CD14-positive monocyte (primary cell): Measurements from ENCODE around the gene KIF3B. TPM values are rescaled to one million over a fixed set of nuclear protein-coding genes. Genes with fewer than 3 reads are reported as not detected.

Experiments
- DNase-seq, 3 donors: peaks; one replicate each; pipeline ENCODE4 v3.0.0-alpha.2; 2011 to 2022
- H2AFZ ChIP-seq: 2 replicates; pipeline ENCODE4 v1.6.0; 2012; ENCODE audit warnings: mild to moderate bottlenecking, low read depth, low read length, inconsistent platforms; ENCODE audit not compliant: insufficient read depth, poor library complexity, severe bottlenecking
- H3K27ac ChIP-seq, 2 donors: 1 replicate in 1 of 2; 2 replicates in 1 of 2; pipeline ENCODE4 v1.5.1; 2012 to 2013; ENCODE audit warnings: low read length in 2 of 2, control low read depth in 1 of 2, inconsistent platforms in 1 of 2, low read depth in 1 of 2, mild to moderate bottlenecking in 1 of 2
- H3K27me3 ChIP-seq, 2 donors: one replicate each; pipeline versions ENCODE4 v1.6.0 to v1.6.1; 2011 to 2013; ENCODE audit warnings: low read length in 2 of 2; ENCODE audit not compliant: control insufficient read depth in 2 of 2, insufficient read depth in 2 of 2
- H3K36me3 ChIP-seq, 2 donors: replicated peaks in 1 of 2; 1 replicate in 1 of 2; 2 replicates in 1 of 2; pipeline versions ENCODE4 v1.5.1 to v1.6.1; 2012 to 2013; ENCODE audit warnings: low read length in 2 of 2, control low read depth in 1 of 2, inconsistent platforms in 1 of 2, mild to moderate bottlenecking in 1 of 2; ENCODE audit not compliant: insufficient read depth in 2 of 2, control insufficient read depth in 1 of 2
- H3K4me1 ChIP-seq, 2 donors: 1 replicate in 1 of 2; 2 replicates in 1 of 2; pipeline versions ENCODE4 v1.5.1 to v1.6.1; 2012 to 2013; ENCODE audit warnings: low read length in 2 of 2, control low read depth in 1 of 2, inconsistent platforms in 1 of 2, mild to moderate bottlenecking in 1 of 2, moderate library complexity in 1 of 2; ENCODE audit not compliant: insufficient read depth in 2 of 2, control insufficient read depth in 1 of 2
- H3K4me2 ChIP-seq: replicated peaks from 2 replicates; pipeline ENCODE3; 2012; ENCODE audit warnings: low read length, moderate library complexity, mild to moderate bottlenecking; ENCODE audit not compliant: poor library complexity, severe bottlenecking; ENCODE audit errors: extremely low read depth
- H3K4me3 ChIP-seq, 3 experiments: fragments of 200-600 bp in 1 of 3; sonication (generic) in 1 of 3; replicated peaks in 1 of 3; 1 replicate in 2 of 3; 2 replicates in 1 of 3; pipeline ENCODE4 v1.5.1; 2011 to 2013; ENCODE audit warnings: low read length in 3 of 3, mild to moderate bottlenecking in 3 of 3, control low read depth in 2 of 3, low read depth in 2 of 3, inconsistent platforms in 1 of 3, moderate library complexity in 1 of 3
- H3K79me2 ChIP-seq: 2 replicates; pipeline ENCODE4 v1.6.0; 2012; ENCODE audit warnings: mild to moderate bottlenecking, control low read depth, inconsistent platforms, low read length, moderate library complexity; ENCODE audit not compliant: insufficient read depth
- H3K9ac ChIP-seq: 2 replicates; pipeline ENCODE4 v1.6.0; 2017; ENCODE audit warnings: low read length, mild to moderate bottlenecking; ENCODE audit not compliant: insufficient read depth, poor library complexity, severe bottlenecking
- H3K9me3 ChIP-seq, 2 donors: replicated peaks in 1 of 2; 1 replicate in 1 of 2; 2 replicates in 1 of 2; pipeline versions ENCODE4 v1.5.1 to v1.6.1; 2012 to 2013; ENCODE audit warnings: low read length in 2 of 2, control low read depth in 1 of 2; ENCODE audit not compliant: control insufficient read depth in 1 of 2, insufficient read depth in 1 of 2
- H4K20me1 ChIP-seq: 2 replicates; pipeline ENCODE4 v1.6.0; 2012; ENCODE audit warnings: mild to moderate bottlenecking, low read length, control low read depth, moderate library complexity; ENCODE audit not compliant: insufficient read depth
- H3K27ac Mint-ChIP-seq, 7 donors: one replicate each; pipeline ENCODE4 v1.8.0; 2020; ENCODE audit warnings: mild to moderate bottlenecking in 7 of 7, mixed read lengths in 7 of 7, moderate library complexity in 6 of 7, inconsistent platforms in 2 of 7
- H3K27me3 Mint-ChIP-seq, 3 donors: one replicate each; pipeline ENCODE4 v1.8.0; 2021 to 2022; ENCODE audit warnings: low read depth in 3 of 3, mild to moderate bottlenecking in 3 of 3, mixed read lengths in 3 of 3, moderate library complexity in 3 of 3, inconsistent platforms in 1 of 3
- H3K36me3 Mint-ChIP-seq, 2 donors: one replicate each; pipeline ENCODE4 v1.8.0; 2020; ENCODE audit warnings: mixed read lengths in 2 of 2, inconsistent platforms in 1 of 2, mild to moderate bottlenecking in 1 of 2
- H3K4me1 Mint-ChIP-seq: one replicate; pipeline ENCODE4 v1.8.0; 2020; ENCODE audit warnings: mild to moderate bottlenecking, mixed read lengths
- H3K4me3 Mint-ChIP-seq, 2 donors: one replicate each; pipeline ENCODE4 v1.8.0; 2020; ENCODE audit warnings: mild to moderate bottlenecking in 2 of 2, mixed read lengths in 2 of 2, moderate library complexity in 1 of 2
- H3K9me3 Mint-ChIP-seq, 7 donors: one replicate each; pipeline ENCODE4 v1.8.0; 2020 to 2022; ENCODE audit warnings: mixed read lengths in 7 of 7, mild to moderate bottlenecking in 6 of 7, moderate library complexity in 6 of 7, inconsistent platforms in 2 of 7
- CTCF ChIP-seq: fragments of 200-600 bp; IDR thresholded peaks from one replicate; pipeline ENCODE4 v1.8.0; 2022; ENCODE audit warnings: antibody characterized with exemption, mild to moderate bottlenecking
- WGBS: methylation state at CpG from one replicate; pipeline ENCODE4 v1.1.5; 2013; ENCODE audit warnings: missing lambda C conversion rate; ENCODE audit not compliant: insufficient coverage; 5-methylcytosine and 5-hydroxymethylcytosine counted together
- intact Hi-C, 2 donors: fragments of 100-400 bp; cut with micrococcal nuclease; formaldehyde crosslinking; loops; one replicate each; pipeline versions ENCODE4 v1.15.0 to v1.15.1; 2023
- polyA plus RNA-seq, 3 donors: library from polyadenylated mRNA; depleted of rRNA in 1 of 3; unstranded in 2 of 3; stranded (reverse) in 1 of 3; fragments of 300-500 nt in 2 of 3; fragments of >200 nt in 1 of 3; fragmentation: Illumina TruSeq in 2 of 3; gene quantifications; 1 replicate in 2 of 3; 2 replicates in 1 of 3; pipeline ENCODE4 v1.2.3, GENCODE V29; 2012 to 2021

KIF3B gene
- polyA plus RNA-seq, 3 donors = 1.5 to 7.5 (median 3.4) TPM

GRCh38 chr20:32235331-32236047, 42.0 kb upstream of the KIF3B start:
- no peak overlapping the region for H3K4me2 ChIP-seq
- H3K9me3 ChIP-seq = no peaks in the 10 kb centered on the region
- Mint-ChIP-seq H3K4me3 (no peak overlapping the region), H3K4me1 (peaks cover 66% of the 10 kb centered on the region), H3K36me3 (peaks cover 47 to 56% of the 10 kb centered on the region in 2 donors), H3K27me3 (peaks cover 0 to 2% (median 0%) of the 10 kb centered on the region in 3 donors), H3K9me3 (peaks cover 0 to 2% (median 0%) of the 10 kb centered on the region in 7 donors), H3K27ac (peak overlapping the region in 1 of 7 donors; percentile 26)
- peaks cover 16 to 41% of the 10 kb centered on the region in 2 donors for H3K36me3 ChIP-seq
- H2AFZ ChIP-seq = no peak overlapping the region
- no peaks in the 10 kb centered on the region for H3K79me2 ChIP-seq
- H3K4me3 ChIP-seq = no peak overlapping the region
- no peaks in the 10 kb centered on the region for H3K27me3 ChIP-seq
- no peak for TF ChIP-seq CTCF
- H3K4me1 ChIP-seq = peaks cover 56 to 71% of the 10 kb centered on the region in 2 donors
- no peak overlapping the region for H3K9ac ChIP-seq
- 93% methylated on average over 6 of the region's 6 CpGs for WGBS
- no peak for DNase-seq
- H3K27ac ChIP-seq = no peak overlapping the region
- H4K20me1 ChIP-seq = no peaks in the 10 kb centered on the region
- intact Hi-C loops = no loop called here

DNA sequence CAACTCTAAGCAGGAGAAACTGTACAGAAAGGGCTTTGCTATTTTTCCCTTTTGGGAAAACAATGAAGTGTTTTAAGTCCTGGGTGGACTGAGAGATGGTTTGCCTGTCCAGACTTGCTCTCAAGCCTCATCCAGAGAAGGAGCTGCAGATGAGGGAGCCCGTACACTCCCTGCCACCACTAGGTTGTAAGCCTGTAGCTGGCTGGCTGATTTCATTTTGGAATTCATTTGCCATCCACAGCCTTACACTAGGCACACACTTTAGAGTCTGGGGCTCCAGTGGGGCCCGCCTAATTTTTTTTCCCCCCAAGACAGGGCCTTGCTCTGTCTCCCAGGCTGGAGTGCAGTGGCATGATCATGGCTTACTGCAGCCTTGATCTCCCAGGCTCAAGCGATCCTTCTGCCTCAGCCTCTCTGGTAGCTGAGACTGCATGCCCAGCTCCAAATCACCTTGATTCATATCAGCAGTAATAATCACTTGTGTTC, 41.4 kb upstream of the KIF3B start:
- no peaks in the 10 kb centered on the region for H3K9me3 ChIP-seq
- no peak overlapping the region for H3K27ac ChIP-seq
- TF ChIP-seq CTCF = no peak
- WGBS = 100% methylated on average over 2 of the region's 3 CpGs
- H3K27me3 ChIP-seq = no peaks in the 10 kb centered on the region
- no peak overlapping the region for H3K4me3 Mint-ChIP-seq
- peaks cover 0 to 2% (median 0%) of the 10 kb centered on the region in 3 donors for H3K27me3 Mint-ChIP-seq
- no peak for DNase-seq
- intact Hi-C loops = no loop called here
- peaks cover 16 to 35% of the 10 kb centered on the region in 2 donors for H3K36me3 ChIP-seq
- H4K20me1 ChIP-seq = no peaks in the 10 kb centered on the region
- H3K4me1 Mint-ChIP-seq = peaks cover 61% of the 10 kb centered on the region
- no peak overlapping the region for H3K9ac ChIP-seq
- no peak overlapping the region for H3K4me3 ChIP-seq
- no peak overlapping the region for H3K4me2 ChIP-seq
- no peaks in the 10 kb centered on the region for H3K79me2 ChIP-seq
- H3K27ac Mint-ChIP-seq = no peak overlapping the region
- peaks cover 42 to 50% of the 10 kb centered on the region in 2 donors for H3K36me3 Mint-ChIP-seq
- peaks cover 0 to 2% (median 0%) of the 10 kb centered on the region in 7 donors for H3K9me3 Mint-ChIP-seq
- no peak overlapping the region for H2AFZ ChIP-seq
- peaks cover 51 to 66% of the 10 kb centered on the region in 2 donors for H3K4me1 ChIP-seq
